IMR-90 (cell line): ENCODE results near the gene UGT3A1. TPM values are rescaled to one million over a fixed set of nuclear protein-coding genes. Genes with fewer than 3 reads are reported as not detected.

ENCODE experiments used
- ATAC-seq: fragments of 200-7000 bp; cut with Tn5 transposase; 2 replicates; pipeline ENCODE4 v1.9.1; 2020; ENCODE audit warnings: low read depth, mild to moderate bottlenecking, moderate library complexity
- BruUV-seq: library from RNA; stranded (reverse); fragments of 400-500 nt; replicated peaks from 2 replicates; lab custom pipeline; 2021; lab: Mats Ljungman, UMichigan
- CTCF ChIA-PET: fragments of 300-600 bp; formaldehyde crosslinking; extraction: SDS; loops from one replicate; lab custom pipeline; 2021; ENCODE audit warnings: antibody characterized with exemption; lab: Yijun Ruan, JAX
- POLR2A ChIA-PET: fragments of 300-600 bp; sonication (Branson Sonifier 250); formaldehyde crosslinking; loops from one replicate; lab custom pipeline; 2022; ENCODE audit warnings: antibody characterized with exemption; ENCODE audit not compliant: unreplicated experiment; lab: Charles Lee
- DNase-seq: peaks from one replicate; pipeline ENCODE4 v3.0.0; 2013
- H2AFZ ChIP-seq: replicated peaks from 2 replicates; pipeline ENCODE3; 2013; ENCODE audit warnings: low read length, mild to moderate bottlenecking; ENCODE audit not compliant: poor library complexity
- H2AK5ac ChIP-seq: 2 replicates; pipeline ENCODE4 v1.6.1; 2013; ENCODE audit warnings: low read depth, low read length, inconsistent platforms
- H2AK9ac ChIP-seq: replicated peaks from 2 replicates; pipeline ENCODE3; 2013; ENCODE audit warnings: mild to moderate bottlenecking, low read depth, low read length, moderate library complexity; ENCODE audit not compliant: poor library complexity
- H2BK120ac ChIP-seq: 2 replicates; pipeline ENCODE4 v1.6.1; 2013; ENCODE audit warnings: low read depth, low read length, inconsistent platforms
- H2BK15ac ChIP-seq: 3 replicates; pipeline ENCODE4 v1.6.1; 2013; ENCODE audit warnings: low read depth, low read length, inconsistent platforms
- H2BK20ac ChIP-seq: 2 replicates; pipeline ENCODE4 v1.6.1; 2013; ENCODE audit warnings: low read depth, mild to moderate bottlenecking, inconsistent platforms, low read length, moderate library complexity
- H2BK5ac ChIP-seq: 2 replicates; pipeline ENCODE4 v1.6.1; 2013; ENCODE audit warnings: mild to moderate bottlenecking, low read depth, low read length, inconsistent platforms; ENCODE audit not compliant: poor library complexity, severe bottlenecking
- H3K14ac ChIP-seq: replicated peaks from 2 replicates; pipeline ENCODE4 v1.6.1; 2013; ENCODE audit warnings: low read depth, low read length, inconsistent platforms
- H3K18ac ChIP-seq: 2 replicates; pipeline ENCODE4 v1.6.1; 2013; ENCODE audit warnings: low read depth, low read length, control low read depth
- H3K23ac ChIP-seq: 2 replicates; pipeline ENCODE4 v1.6.1; 2013; ENCODE audit warnings: low read depth, low read length, inconsistent platforms
- H3K27ac ChIP-seq: 2 replicates; pipeline ENCODE4 v1.5.1; 2013; ENCODE audit warnings: mild to moderate bottlenecking, control low read depth, low read length; ENCODE audit not compliant: insufficient read depth
- H3K27me3 ChIP-seq: 2 replicates; pipeline ENCODE4 v1.6.1; 2013; ENCODE audit warnings: low read length; ENCODE audit not compliant: control insufficient read depth, insufficient read depth
- H3K36me3 ChIP-seq: 2 replicates; pipeline ENCODE4 v1.6.1; 2013; ENCODE audit warnings: low read length, mixed read lengths; ENCODE audit not compliant: control insufficient read depth, insufficient read depth
- H3K4ac ChIP-seq: 2 replicates; pipeline ENCODE4 v1.6.1; 2013; ENCODE audit warnings: low read depth, low read length, inconsistent platforms
- H3K4me1 ChIP-seq: 2 replicates; pipeline ENCODE4 v1.6.1; 2013; ENCODE audit warnings: low read length, mixed read lengths; ENCODE audit not compliant: control insufficient read depth, insufficient read depth
- H3K4me2 ChIP-seq: 2 replicates; pipeline ENCODE4 v1.6.1; 2013; ENCODE audit warnings: low read depth, mild to moderate bottlenecking, control low read depth, low read length, moderate library complexity
- H3K4me3 ChIP-seq: 2 replicates; pipeline ENCODE4 v1.5.1; 2013; ENCODE audit warnings: low read depth, mild to moderate bottlenecking, control low read depth, low read length, moderate library complexity; ENCODE audit not compliant: insufficient read depth
- H3K56ac ChIP-seq: 2 replicates; pipeline ENCODE4 v1.6.1; 2013; ENCODE audit warnings: low read length, inconsistent platforms; ENCODE audit not compliant: insufficient read depth; ENCODE audit errors: extremely low read depth
- H3K79me1 ChIP-seq, 2 experiments: 2 replicates each; pipeline ENCODE4 v1.6.1; 2013; ENCODE audit warnings: low read length in 2 of 2, inconsistent platforms in 1 of 2, low read depth in 1 of 2
- H3K9ac ChIP-seq: 2 replicates; pipeline ENCODE4 v1.6.1; 2013; ENCODE audit warnings: low read depth, low read length, control low read depth
- H3K9me1 ChIP-seq: 2 replicates; pipeline ENCODE4 v1.6.1; 2013; ENCODE audit warnings: low read length, inconsistent platforms; ENCODE audit not compliant: insufficient read depth
- H3K9me3 ChIP-seq: 2 replicates; pipeline ENCODE4 v1.6.1; 2013; ENCODE audit warnings: low read length; ENCODE audit not compliant: control insufficient read depth, insufficient read depth
- H4K20me1 ChIP-seq: 2 replicates; pipeline ENCODE4 v1.6.1; 2013; ENCODE audit warnings: low read length, inconsistent platforms; ENCODE audit not compliant: insufficient read depth
- H4K5ac ChIP-seq: 2 replicates; pipeline ENCODE4 v1.6.1; 2013; ENCODE audit warnings: mild to moderate bottlenecking, low read depth, low read length, control low read depth
- H4K8ac ChIP-seq, 2 experiments: 2 replicates each; pipeline ENCODE4 v1.6.1; 2013; ENCODE audit warnings: low read depth in 2 of 2, low read length in 2 of 2, control low read depth in 1 of 2, inconsistent platforms in 1 of 2
- H4K91ac ChIP-seq: 2 replicates; pipeline ENCODE4 v1.6.1; 2013; ENCODE audit warnings: low read depth, low read length, inconsistent platforms; ENCODE audit not compliant: insufficient read depth
- CTCF ChIP-seq: conservative IDR thresholded peaks from 2 replicates; pipeline ENCODE4 v1.5.1; 2012; ENCODE audit warnings: mild to moderate bottlenecking, low read depth, low read length, improper control_type of control experiment
- WGBS, 2 experiments: methylation state at CpG; one replicate each; pipeline versions ENCODE4 v1.1.5 to v1.1.7; 2013; ENCODE audit warnings: missing lambda C conversion rate in 2 of 2; ENCODE audit not compliant: insufficient read length in 1 of 2; ENCODE audit errors: extremely low coverage in 2 of 2; 5-methylcytosine and 5-hydroxymethylcytosine counted together
- dilution Hi-C: fragments of 300-500 bp; cut with HindIII; formaldehyde crosslinking; loops from one replicate; pipeline ENCODE4 v1.14.3; 2018; ENCODE audit warnings: low sequenced_read_pairs; ENCODE audit not compliant: unreplicated experiment
- in situ Hi-C: fragments of 300-500 bp; cut with MboI; formaldehyde crosslinking; loops from 3 replicates; pipeline ENCODE4 v1.14.3; 2019; ENCODE audit warnings: low sequenced_read_pairs, inconsistent platforms, mixed read lengths
- intact Hi-C: fragments of 100-400 bp; cut with micrococcal nuclease; formaldehyde crosslinking; loops from 2 replicates; pipeline ENCODE4 v1.10.0; 2022
- polyA plus RNA-seq, 3 experiments: library from polyadenylated mRNA; depleted of rRNA; stranded (reverse); fragments of >200 nt; gene quantifications; 2 replicates each; pipeline ENCODE4 v1.2.3, GENCODE V29; 2012; ENCODE audit warnings: low replicate concordance in 1 of 3
- total RNA-seq: library from RNA; depleted of rRNA; stranded (reverse); fragments of >200 nt; gene quantifications from 2 replicates; pipeline ENCODE4 v1.2.3, GENCODE V29; 2012

UGT3A1 gene
- total and polyA plus RNA-seq, 2 of the 4 experiments (the other 2 are of a cell fraction), result not detected

DNA sequence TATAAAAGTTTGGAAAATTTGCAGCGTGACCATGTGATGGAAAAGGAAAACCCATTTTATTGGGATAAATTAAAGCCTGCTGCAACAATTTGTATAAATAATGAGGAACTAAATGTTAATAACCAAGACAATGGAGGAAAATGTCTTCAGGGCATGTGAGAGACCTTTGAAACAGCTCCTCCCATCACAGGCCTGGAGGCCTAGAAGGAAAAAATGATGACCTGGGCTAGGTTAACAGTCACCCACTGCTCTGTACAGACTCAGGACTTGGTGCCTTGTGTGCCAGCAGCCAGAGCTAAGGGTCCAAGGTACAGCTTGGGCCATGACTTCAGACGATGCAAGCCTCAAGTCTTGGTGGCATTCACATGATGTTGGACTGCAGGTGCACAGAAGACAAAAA is 22.0 kb upstream of the UGT3A1 start:
- Histone ChIP-seq H3K36me3 (no peaks in the 10 kb centered on the region), H2BK20ac (no peak overlapping the region), H3K27ac (no peak overlapping the region), H3K14ac (no peak overlapping the region), H3K56ac (no peak overlapping the region), H3K9me1 (no peaks in the 10 kb centered on the region), H2AK5ac (no peak overlapping the region), H3K4me3 (no peak overlapping the region), H3K9me3 (no peaks in the 10 kb centered on the region; the same call in 1 of the 2 replicates), H4K20me1 (no peaks in the 10 kb centered on the region), H3K4me1 (no peaks in the 10 kb centered on the region), H2AK9ac (no peak overlapping the region), H3K23ac (no peak overlapping the region), H4K91ac (no peak overlapping the region), H2BK5ac (no peak overlapping the region), H2AFZ (no peak overlapping the region), H3K9ac (no peak overlapping the region), H3K18ac (no peak overlapping the region), H2BK15ac (no peak overlapping the region), H4K8ac (no peak overlapping the region), H3K27me3 (no peaks in the 10 kb centered on the region), H4K5ac (no peak overlapping the region), H3K4ac (no peak overlapping the region), H3K79me1 (no peaks in the 10 kb centered on the region), H2BK120ac (no peak overlapping the region), H3K4me2 (no peak overlapping the region)
- intact Hi-C loops, result no loop called here
- no peak for TF ChIP-seq CTCF
- in situ Hi-C loops, result no loop called here
- dilution Hi-C loops, result no loop called here
- ChIA-PET POLR2A (no interaction called here), CTCF (no interaction called here)
- no CpG with 5 or more reads among the region's 2 CpGs for WGBS, 2 experiments
- BruUV-seq, result no TSS peak
- ATAC-seq (no peak), DNase-seq (no peak)
